SK-N-SH treated with all-trans-retinoic acid at 6 μM for 48 hours (cell line): Measurements from ENCODE around the gene VPS13D.

ENCODE experiments used
- ATAC-seq: fragments of 200-7000 bp; cut with Tn5 transposase; 3 replicates; pipeline ENCODE4 v1.9.1; 2020; ENCODE audit warnings: mild to moderate bottlenecking, moderate library complexity
- ARNTL ChIP-seq: fragments of 450-650 bp; formaldehyde crosslinking; IDR thresholded peaks from 2 replicates; pipeline ENCODE4 v1.5.0; 2020; ENCODE audit warnings: low read depth, mild to moderate bottlenecking, moderate library complexity, borderline replicate concordance
- BACH2 ChIP-seq: fragments of 250-450 bp; sonication (Bioruptor Pico); IDR thresholded peaks from 2 replicates; pipeline ENCODE4 v1.9.0; 2021; ENCODE audit warnings: mild to moderate bottlenecking, borderline replicate concordance
- CREB5 ChIP-seq: fragments of 250-450 bp; sonication (Bioruptor Pico); IDR thresholded peaks from 2 replicates; pipeline ENCODE4 v1.5.1; 2020; ENCODE audit warnings: low read depth, mild to moderate bottlenecking, moderate library complexity
- CSDC2 ChIP-seq: fragments of 250-450 bp; sonication (Bioruptor Pico); IDR thresholded peaks from 2 replicates; pipeline ENCODE4 v1.5.0; 2020; ENCODE audit warnings: mild to moderate bottlenecking, moderate library complexity
- CSRNP3 ChIP-seq: fragments of 250-450 bp; sonication (Bioruptor Pico); IDR thresholded peaks from 2 replicates; pipeline ENCODE4 v1.5.1; 2021; ENCODE audit warnings: mild to moderate bottlenecking, moderate library complexity
- ESRRG ChIP-seq: fragments of 250-450 bp; sonication (Bioruptor Pico); IDR thresholded peaks from 2 replicates; pipeline ENCODE4 v1.6.1; 2021; ENCODE audit warnings: mild to moderate bottlenecking
- GLIS3 ChIP-seq: fragments of 250-450 bp; sonication (Bioruptor Pico); IDR thresholded peaks from 2 replicates; pipeline ENCODE4 v1.5.0; 2020; ENCODE audit warnings: mild to moderate bottlenecking, moderate library complexity
- ISL1 ChIP-seq: fragments of 250-450 bp; sonication (Bioruptor Pico); IDR thresholded peaks from 2 replicates; pipeline ENCODE4 v2.1.2; 2022; ENCODE audit warnings: mild to moderate bottlenecking, moderate library complexity
- OSR1 ChIP-seq: fragments of 250-450 bp; sonication (Bioruptor Pico); IDR thresholded peaks from 2 replicates; pipeline ENCODE4 v1.8.0; 2022; ENCODE audit warnings: moderate library complexity, mild to moderate bottlenecking, inconsistent platforms
- POU6F1 ChIP-seq: fragments of 250-450 bp; sonication (Bioruptor Pico); IDR thresholded peaks from 2 replicates; pipeline ENCODE4 v1.8.0; 2021; ENCODE audit warnings: low read depth, mild to moderate bottlenecking, moderate library complexity, borderline replicate concordance
- RARB ChIP-seq: fragments of 250-450 bp; sonication (Bioruptor Pico); IDR thresholded peaks from 2 replicates; pipeline ENCODE4 v1.8.0; 2021; ENCODE audit warnings: mild to moderate bottlenecking, moderate library complexity
- SNAI2 ChIP-seq: fragments of 250-450 bp; sonication (Bioruptor Pico); IDR thresholded peaks from 2 replicates; pipeline ENCODE4 v1.5.0; 2020; ENCODE audit warnings: mild to moderate bottlenecking, moderate library complexity
- TCF4 ChIP-seq: fragments of 250-450 bp; sonication (Bioruptor Pico); IDR thresholded peaks from 2 replicates; pipeline ENCODE4 v1.8.0; 2021; ENCODE audit warnings: mild to moderate bottlenecking, moderate library complexity, borderline replicate concordance
- TOX ChIP-seq: fragments of 250-450 bp; sonication (Bioruptor Pico); IDR thresholded peaks from 2 replicates; pipeline ENCODE4 v1.8.0; 2021; ENCODE audit warnings: mild to moderate bottlenecking, moderate library complexity, borderline replicate concordance
- ZC3H10 ChIP-seq: fragments of 250-450 bp; sonication (Bioruptor Pico); IDR thresholded peaks from 2 replicates; pipeline ENCODE4 v1.5.1; 2021; ENCODE audit warnings: mild to moderate bottlenecking, moderate library complexity
- ZFP3 ChIP-seq: fragments of 250-450 bp; sonication (Bioruptor Pico); IDR thresholded peaks from 2 replicates; pipeline ENCODE4 v1.5.0; 2020; ENCODE audit warnings: mild to moderate bottlenecking, moderate library complexity
- ZFP30 ChIP-seq: fragments of 450-650 bp; formaldehyde crosslinking; IDR thresholded peaks from 2 replicates; pipeline ENCODE4 v1.5.0; 2022; ENCODE audit warnings: mild to moderate bottlenecking, moderate library complexity
- ZNF565 ChIP-seq: fragments of 450-650 bp; formaldehyde crosslinking; conservative IDR thresholded peaks from 2 replicates; pipeline ENCODE4 v1.5.0; 2020; ENCODE audit warnings: low read depth, mild to moderate bottlenecking, moderate library complexity
- ZNF70 ChIP-seq: fragments of 450-650 bp; formaldehyde crosslinking; IDR thresholded peaks from 2 replicates; pipeline ENCODE4 v1.5.0; 2020; ENCODE audit warnings: mild to moderate bottlenecking, moderate library complexity
- ZNF8 ChIP-seq: fragments of 450-650 bp; formaldehyde crosslinking; IDR thresholded peaks from 2 replicates; pipeline ENCODE4 v1.5.0; 2020; ENCODE audit warnings: mild to moderate bottlenecking, moderate library complexity
- TF ChIP-seq, protein P1 (sequence below): fragments of 250-450 bp; sonication (Bioruptor Pico); IDR thresholded peaks from 2 replicates; pipeline ENCODE4 v1.5.0; 2020; ENCODE audit warnings: mild to moderate bottlenecking, moderate library complexity
- TF ChIP-seq, protein P2 (sequence below): fragments of 250-450 bp; sonication (Bioruptor Pico); IDR thresholded peaks from 2 replicates; pipeline ENCODE4 v1.8.0; 2020; ENCODE audit warnings: mild to moderate bottlenecking, moderate library complexity, borderline replicate concordance

Gene VPS13D

DNA sequence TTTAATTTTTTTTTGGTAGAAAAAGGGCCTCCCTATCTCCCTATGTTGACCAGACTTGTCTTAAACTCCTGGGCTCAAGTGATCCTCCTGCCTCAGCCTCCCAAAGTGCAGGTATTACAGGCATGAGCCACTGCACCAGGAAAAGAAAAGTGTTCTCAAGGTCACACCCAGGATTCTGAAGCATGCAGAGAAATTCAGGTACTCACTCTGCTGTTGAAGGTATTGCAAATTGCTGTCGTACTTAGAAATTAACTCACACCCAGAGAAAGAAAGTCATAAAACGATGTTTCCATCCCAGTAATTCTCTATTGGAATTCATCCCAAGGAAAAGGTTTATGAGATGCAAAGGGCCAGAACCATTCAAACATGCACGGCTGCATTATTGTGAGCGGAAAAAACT lies 314.5 kb downstream of the VPS13D start:
- TF ChIP-seq, protein P1, sequence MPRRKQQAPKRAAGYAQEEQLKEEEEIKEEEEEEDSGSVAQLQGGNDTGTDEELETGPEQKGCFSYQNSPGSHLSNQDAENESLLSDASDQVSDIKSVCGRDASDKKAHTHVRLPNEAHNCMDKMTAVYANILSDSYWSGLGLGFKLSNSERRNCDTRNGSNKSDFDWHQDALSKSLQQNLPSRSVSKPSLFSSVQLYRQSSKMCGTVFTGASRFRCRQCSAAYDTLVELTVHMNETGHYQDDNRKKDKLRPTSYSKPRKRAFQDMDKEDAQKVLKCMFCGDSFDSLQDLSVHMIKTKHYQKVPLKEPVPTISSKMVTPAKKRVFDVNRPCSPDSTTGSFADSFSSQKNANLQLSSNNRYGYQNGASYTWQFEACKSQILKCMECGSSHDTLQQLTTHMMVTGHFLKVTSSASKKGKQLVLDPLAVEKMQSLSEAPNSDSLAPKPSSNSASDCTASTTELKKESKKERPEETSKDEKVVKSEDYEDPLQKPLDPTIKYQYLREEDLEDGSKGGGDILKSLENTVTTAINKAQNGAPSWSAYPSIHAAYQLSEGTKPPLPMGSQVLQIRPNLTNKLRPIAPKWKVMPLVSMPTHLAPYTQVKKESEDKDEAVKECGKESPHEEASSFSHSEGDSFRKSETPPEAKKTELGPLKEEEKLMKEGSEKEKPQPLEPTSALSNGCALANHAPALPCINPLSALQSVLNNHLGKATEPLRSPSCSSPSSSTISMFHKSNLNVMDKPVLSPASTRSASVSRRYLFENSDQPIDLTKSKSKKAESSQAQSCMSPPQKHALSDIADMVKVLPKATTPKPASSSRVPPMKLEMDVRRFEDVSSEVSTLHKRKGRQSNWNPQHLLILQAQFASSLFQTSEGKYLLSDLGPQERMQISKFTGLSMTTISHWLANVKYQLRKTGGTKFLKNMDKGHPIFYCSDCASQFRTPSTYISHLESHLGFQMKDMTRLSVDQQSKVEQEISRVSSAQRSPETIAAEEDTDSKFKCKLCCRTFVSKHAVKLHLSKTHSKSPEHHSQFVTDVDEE (CRISPR knock-in tag) = no peak
- TF ChIP-seq ESRRG (CRISPR knock-in tag) (no peak), GLIS3 (CRISPR knock-in tag) (no peak), RARB (CRISPR knock-in tag) (no peak), CSRNP3 (no peak), POU6F1 (no peak), TOX (CRISPR knock-in tag) (no peak), SNAI2 (CRISPR knock-in tag) (no peak), ZNF70 (CRISPR knock-in tag) (no peak), ISL1 (no peak), ZFP30 (no peak)
- no peak for ATAC-seq

GRCh38 chr1:12544992-12545391 lies 315.2 kb downstream of the VPS13D start:
- ATAC-seq = no peak
- TF ChIP-seq, protein P2, sequence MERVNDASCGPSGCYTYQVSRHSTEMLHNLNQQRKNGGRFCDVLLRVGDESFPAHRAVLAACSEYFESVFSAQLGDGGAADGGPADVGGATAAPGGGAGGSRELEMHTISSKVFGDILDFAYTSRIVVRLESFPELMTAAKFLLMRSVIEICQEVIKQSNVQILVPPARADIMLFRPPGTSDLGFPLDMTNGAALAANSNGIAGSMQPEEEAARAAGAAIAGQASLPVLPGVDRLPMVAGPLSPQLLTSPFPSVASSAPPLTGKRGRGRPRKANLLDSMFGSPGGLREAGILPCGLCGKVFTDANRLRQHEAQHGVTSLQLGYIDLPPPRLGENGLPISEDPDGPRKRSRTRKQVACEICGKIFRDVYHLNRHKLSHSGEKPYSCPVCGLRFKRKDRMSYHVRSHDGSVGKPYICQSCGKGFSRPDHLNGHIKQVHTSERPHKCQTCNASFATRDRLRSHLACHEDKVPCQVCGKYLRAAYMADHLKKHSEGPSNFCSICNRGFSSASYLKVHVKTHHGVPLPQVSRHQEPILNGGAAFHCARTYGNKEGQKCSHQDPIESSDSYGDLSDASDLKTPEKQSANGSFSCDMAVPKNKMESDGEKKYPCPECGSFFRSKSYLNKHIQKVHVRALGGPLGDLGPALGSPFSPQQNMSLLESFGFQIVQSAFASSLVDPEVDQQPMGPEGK (CRISPR knock-in tag) = no peak
- no peak for TF ChIP-seq BACH2 (CRISPR knock-in tag)
- no peak for TF ChIP-seq ISL1
- no peak for TF ChIP-seq CSRNP3
- no peak for TF ChIP-seq TCF4 (CRISPR knock-in tag)
- no peak for TF ChIP-seq ZC3H10
- TF ChIP-seq CSDC2 (CRISPR knock-in tag) = no peak
- TF ChIP-seq ESRRG (CRISPR knock-in tag) = no peak
- TF ChIP-seq OSR1 (CRISPR knock-in tag) = no peak
- no peak for TF ChIP-seq RARB (CRISPR knock-in tag)
- TF ChIP-seq ZNF565 (CRISPR knock-in tag) = no peak
- TF ChIP-seq POU6F1 = no peak
- no peak for TF ChIP-seq ZNF8 (CRISPR knock-in tag)
- TF ChIP-seq SNAI2 (CRISPR knock-in tag) = no peak
- TF ChIP-seq, protein P1 (CRISPR knock-in tag) = no peak
- TF ChIP-seq ZFP3 (CRISPR knock-in tag) = no peak
- no peak for TF ChIP-seq ARNTL (CRISPR knock-in tag)
- TF ChIP-seq CREB5 (CRISPR knock-in tag) = no peak
